Posterior cingulate gyrus (tissue), 11 donors: ENCODE results near the gene BIK.
A peak's percentile ranks its signal among the peaks of the same experiment; 100 is the strongest.

Experiments
- DNase-seq, 10 donors: peaks; one replicate each; pipeline versions ENCODE4 v3.0.0 to v3.0.0-alpha.2; 2020 to 2021; ENCODE audit warnings: mixed read lengths in 3 of 10
- intact Hi-C: fragments of 100-400 bp; cut with DNase I; formaldehyde crosslinking; loops from one replicate; pipeline ENCODE4 v1.15.1; 2023

The BIK gene

GRCh38 chr22:43173976-43174720 lies 63.6 kb downstream of the BIK start:
- intact Hi-C loops = no loop called here
- peak in 1 of 10 donors; percentile 75 for DNase-seq

- intact Hi-C loops = no loop called here
- DNase-seq = peak in 1 of 10 donors; percentile 71
These were observed 64.5 kb downstream of the BIK start for GRCh38 chr22:43174941-43175531.

GRCh38 chr22:43176090-43176489 lies 65.5 kb downstream of the BIK start:
- intact Hi-C loops = no loop called here
- peak in 1 of 10 donors; percentile 70 for DNase-seq

GRCh38 chr22:43177479-43177878 lies 66.9 kb downstream of the BIK start:
- peak in 1 of 10 donors; percentile 68 for DNase-seq
- intact Hi-C loops = no loop called here
